Inflammatory macrophage treated with lipopolysaccharide for 1 hour (primary cell): Measurements from ENCODE around the gene AKAP8.
"Not testable (repeated sequence)": the region's sequence is repeated elsewhere in the genome, so short reads cannot be mapped to it uniquely, and the experiment has no call there.

Experiments used
- DNase-seq, 2 donors: peaks; one replicate each; pipeline ENCODE4 v3.0.0-alpha.2; 2020 to 2022

AKAP8 gene

DNA sequence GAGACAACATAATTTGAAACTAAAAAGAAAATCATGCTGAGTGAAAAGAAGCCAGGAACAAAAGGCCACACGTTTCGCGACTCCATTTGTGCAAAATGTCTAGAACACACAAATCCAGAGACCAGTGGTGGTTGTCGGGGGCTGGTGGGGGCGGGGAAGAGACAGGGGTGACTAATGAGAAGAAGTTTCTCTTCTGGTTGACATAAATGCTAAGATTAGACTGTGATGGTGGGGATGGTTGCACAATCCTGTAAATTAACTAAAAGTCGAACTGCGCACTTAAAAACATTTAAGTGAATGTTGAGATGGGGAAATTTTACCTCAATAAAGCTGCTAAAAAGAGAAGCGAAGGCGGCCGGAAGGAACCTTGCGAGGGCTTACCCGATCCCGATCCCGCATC is 7.1 kb downstream of the AKAP8 start:
- DNase-seq = peak in 1 of 2 donors; percentile 12

- DNase-seq = no peak
Measured at GRCh38 chr19:15371786-15372380, 7.7 kb downstream of the AKAP8 start.

DNA sequence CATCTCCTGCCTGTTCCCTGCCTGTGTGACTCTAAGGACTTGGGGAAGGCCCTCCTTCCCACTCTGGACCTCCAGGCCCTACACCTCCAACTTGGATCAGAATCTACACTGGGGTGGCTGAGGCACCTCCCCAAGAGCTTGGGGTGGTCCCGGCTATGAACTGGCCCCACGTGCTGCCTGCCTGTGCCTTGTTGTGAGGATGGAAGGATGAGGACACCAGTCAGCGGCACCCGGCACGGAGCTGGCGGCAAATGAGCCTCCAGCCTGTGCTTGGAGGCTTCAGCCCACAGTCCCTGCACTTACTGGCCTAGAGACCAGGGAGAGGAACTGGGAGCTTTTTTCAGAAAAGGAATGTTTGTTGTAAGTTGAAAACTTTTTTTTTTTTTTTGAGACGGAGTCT is 8.5 kb downstream of the AKAP8 start:
- DNase-seq = no peak

DNA sequence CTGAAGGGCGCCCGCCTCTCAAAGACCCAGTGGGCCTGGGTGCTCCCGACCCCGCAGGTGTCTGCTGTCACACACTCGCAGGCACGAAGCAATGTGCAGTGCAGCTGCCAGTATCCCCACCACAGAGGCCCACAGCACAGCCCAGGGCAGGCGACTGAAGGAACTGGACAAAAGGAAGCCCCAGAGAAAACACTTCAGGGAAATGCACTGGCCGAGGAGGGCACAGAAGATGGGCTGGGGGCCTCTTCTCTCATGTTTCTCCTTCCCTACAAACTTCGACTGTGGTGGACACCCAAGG is 10.0 kb downstream of the AKAP8 start:
- DNase-seq = no peak

DNA sequence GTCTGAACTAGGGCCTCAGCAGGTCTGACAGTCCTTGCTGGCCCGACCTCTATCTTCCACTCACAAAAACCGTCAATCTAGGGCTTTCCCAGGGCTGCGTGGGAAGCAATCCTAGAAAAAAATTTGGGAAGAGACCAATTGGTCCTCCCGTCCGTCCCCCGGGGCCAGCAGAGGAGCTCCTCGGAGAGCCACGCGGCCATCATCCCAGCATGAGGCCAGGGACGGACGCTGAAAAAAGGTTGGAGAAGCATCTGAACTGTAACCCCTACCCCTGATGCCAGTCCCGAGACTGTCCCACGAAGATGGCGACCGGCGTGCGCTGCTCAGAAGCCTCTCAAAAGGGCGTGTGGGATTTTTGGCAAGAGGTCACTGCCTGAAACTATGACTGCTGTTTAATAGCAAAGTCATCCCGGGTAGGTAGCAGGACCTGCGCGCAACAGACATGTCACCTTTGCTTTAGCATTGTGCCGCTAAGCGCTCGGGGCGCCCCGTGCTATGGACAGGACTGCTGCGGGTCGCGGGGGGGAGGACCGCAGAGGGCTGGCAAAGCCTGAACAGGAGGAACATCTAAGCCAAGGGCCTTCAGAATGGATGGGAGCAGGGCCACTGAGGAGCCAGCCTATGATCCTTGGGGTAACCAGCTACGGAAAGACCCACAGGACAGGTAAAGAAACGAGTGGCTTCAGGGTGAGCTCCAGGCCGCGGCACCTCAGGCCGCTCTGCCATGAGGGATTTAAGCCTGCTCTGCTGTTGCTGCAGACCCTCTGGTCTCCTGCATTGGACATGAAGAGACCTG is 10.6 kb downstream of the AKAP8 start:
- no peak for DNase-seq

DNA sequence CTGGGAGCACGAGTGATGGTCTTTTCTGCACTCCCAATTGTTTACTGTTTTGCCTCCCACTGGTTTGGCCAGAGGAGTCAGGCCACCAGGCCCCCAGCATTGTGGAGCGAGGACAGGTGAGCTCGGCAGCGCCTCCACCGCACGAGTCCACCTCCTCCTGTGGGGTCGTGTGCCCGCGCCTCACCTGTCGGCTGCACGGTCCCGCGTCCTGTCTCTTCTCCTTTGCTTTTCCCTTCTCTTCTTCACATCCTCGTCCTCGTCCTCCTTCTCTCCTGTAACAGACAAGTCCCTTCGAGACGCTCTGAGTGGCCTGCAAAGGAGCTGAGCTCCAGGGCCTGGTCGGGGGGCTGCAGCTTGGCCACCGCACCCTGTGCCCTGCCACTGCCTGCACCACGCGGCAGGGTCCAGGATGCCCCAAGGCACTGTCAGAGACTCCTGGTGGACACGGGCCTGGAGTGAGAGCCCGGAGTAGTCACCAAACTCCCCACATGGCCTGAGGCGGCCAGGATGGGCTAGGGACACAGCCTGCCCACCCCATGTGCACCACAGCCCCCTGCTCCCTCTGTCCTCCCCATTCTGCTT is 11.4 kb downstream of the AKAP8 start:
- no peak for DNase-seq

DNA sequence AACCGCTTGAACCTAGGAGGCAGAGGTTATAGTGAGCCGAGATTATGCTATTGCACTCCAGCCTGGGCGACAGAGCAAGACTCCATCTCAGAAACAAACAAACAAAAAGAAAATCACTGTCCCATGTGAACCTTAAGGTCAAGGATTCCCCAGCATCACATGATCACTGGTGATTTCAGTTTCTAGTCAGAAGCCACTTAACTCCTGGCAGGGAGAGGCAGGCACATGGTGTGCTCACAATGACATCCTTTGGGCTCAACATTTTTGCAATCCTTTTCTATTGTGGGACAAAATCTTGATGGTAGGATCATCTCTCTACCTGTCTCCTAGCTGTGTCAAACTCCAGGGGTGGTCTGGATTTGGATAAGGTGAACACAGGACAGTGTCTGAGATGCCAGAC is 12.1 kb downstream of the AKAP8 start:
- DNase-seq = no peak

- DNase-seq = no peak
Measured at GRCh38 chr19:15365264-15365663, 14.3 kb downstream of the AKAP8 start.

- DNase-seq = not testable (repeated sequence)
Measured at GRCh38 chr19:15363791-15364190, 15.8 kb downstream of the AKAP8 start.

GRCh38 chr19:15363048-15363447 is 16.5 kb downstream of the AKAP8 start:
- not testable (repeated sequence) for DNase-seq

GRCh38 chr19:15360015-15360414 is 19.6 kb downstream of the AKAP8 start:
- DNase-seq = not testable (repeated sequence)

- DNase-seq = no peak
Measured at GRCh38 chr19:15358918-15359317, 20.7 kb downstream of the AKAP8 start.

DNA sequence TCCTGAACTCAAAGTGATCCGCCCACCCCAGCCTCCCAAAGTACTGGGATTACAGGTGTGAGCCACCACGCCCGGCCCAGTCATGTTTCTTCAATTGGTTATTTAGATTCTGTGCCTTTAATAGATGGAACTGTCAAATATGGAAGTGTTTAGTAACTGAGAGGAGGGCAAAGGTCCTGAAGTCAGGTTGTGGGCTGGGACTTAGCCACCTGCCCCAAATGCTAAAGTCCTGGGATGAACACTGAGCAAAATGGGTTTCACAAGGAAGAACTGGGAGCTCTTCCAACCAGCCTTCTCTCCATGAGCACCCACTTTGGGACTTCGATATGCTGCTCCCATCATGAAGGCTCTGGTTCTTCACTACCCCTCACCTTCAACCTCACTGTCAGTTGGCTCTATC is 21.7 kb downstream of the AKAP8 start:
- DNase-seq = no peak

GRCh38 chr19:15354566-15355296 is 24.9 kb downstream of the AKAP8 start:
- no peak for DNase-seq

GRCh38 chr19:15353908-15354307 is 25.7 kb downstream of the AKAP8 start:
- no peak for DNase-seq

- not testable (repeated sequence) for DNase-seq
Measured at GRCh38 chr19:15352535-15352934, 27.1 kb downstream of the AKAP8 start.

DNA sequence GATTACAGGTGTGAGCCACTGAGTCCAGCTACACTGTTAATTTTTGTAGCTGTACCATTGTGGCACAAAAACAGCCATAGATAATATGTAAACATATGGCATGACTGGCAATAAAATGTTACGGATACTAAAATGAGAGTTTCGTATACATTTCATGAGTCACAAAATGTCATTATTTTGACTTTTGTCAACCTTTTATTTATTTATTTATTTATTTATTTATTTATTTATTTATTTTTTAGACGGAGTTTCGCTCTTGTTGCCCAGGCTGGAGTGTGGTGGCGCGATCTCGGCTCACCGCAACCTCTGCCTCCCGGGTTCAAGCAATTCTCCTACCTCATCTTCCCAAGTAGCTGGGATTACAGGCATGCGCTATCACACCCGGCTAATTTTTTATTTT is 38.3 kb downstream of the AKAP8 start:
- not testable (repeated sequence) for DNase-seq

DNA sequence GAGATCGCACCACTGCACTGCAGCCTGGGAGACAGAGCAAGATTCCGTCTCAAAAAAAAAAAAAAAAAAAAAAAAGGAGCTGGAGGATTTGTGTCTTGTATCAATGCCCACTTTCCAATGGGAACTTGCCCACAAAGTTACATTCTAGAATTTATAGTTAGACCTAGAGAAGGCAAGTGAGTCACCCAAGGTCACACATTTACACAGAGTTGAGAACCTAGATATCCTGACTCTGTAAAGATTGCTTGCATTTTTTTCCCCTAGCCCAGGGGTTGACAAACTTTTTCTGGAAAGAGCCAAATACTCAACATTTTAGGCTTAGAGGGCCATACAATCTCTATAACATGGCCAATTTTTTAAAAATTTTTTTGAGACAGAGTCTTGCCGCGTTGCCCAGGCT is 39.5 kb downstream of the AKAP8 start:
- DNase-seq = no peak

DNA sequence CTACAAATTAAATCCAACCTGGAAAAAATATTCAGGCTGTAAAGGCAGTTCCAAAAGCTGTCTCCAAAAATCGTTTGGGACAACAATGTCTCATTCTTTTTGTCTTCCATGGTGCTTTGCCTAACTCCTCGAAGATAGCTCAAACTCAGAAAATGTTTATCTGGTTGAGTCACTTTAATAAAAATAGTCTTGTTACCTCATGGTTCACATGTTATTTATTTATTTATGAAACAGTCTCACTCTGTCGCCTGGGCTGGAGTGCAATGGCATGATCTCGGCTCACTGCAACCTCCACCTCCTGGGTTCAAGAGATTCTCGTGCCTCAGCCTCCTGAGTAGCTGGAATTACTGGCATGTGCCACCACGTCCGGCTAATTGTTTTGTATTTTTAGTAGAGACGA is 42.4 kb downstream of the AKAP8 start:
- no peak for DNase-seq

DNA sequence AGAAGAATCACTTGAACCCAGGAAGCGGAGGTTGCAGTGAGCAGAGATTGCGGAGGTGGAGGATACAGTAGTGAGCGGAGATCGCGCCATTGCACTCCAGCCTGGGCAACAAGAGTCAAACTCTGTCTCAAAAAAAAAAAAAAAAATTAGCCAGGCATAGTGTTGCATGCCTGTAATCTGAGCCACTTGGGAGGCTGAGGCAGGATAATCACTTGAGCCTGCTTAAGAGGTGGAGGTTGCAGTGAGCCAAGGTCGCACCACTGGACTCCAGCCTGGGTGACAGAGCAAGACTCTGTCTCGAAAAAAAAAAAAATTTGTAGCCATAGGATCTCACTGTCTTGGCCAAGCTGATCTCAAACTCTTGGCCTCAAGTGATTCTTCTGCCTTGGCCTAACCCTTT is 43.6 kb downstream of the AKAP8 start:
- not testable (repeated sequence) for DNase-seq

DNA sequence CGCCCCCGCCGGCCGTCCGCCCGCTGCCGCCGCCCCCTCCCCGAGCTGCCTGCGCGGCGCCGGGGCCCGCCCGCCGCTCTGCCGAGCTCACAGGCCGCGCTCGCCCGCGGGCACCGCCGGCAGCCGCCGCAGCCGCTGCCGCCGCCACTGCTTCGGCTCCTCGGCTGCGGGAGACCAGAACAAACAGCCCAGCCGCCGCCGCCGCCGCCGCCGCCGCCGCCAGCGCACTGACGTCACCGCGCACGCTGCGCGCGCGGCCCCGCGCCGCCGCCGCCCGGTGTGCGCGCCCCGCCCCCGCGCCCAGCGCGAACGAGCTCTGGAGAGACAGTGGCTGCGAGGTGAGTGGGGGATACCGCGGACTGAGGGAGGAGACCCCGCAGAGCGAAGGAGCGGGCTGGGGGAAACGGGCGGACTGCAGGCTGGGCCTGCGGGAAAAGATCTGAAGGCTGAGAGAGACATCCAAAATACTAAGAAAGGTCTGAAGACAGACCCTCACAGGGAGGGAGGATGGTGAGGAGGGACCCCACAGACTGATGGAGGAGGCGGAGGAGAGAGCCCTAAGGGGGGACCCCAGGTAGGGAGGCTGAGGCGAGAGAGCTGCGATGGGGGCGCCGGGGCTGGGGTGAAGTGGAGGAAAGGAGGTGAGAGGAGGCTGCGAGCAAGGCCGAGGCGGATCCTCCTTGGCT is 47.1 kb downstream of the AKAP8 start, which contains the start of gene BRD4:
Gene BRD4, minus strand, starts transcription at position 229 of the 686 bp plus-strand sequence. CDS start 59,440 bp downstream, outside the sequence.
- peak; percentile 33 to 66 for DNase-seq

GRCh38 chr19:15331419-15332310 is 47.9 kb downstream of the AKAP8 start:
- peak; percentile 47 to 68 for DNase-seq
